Measurements from ENCODE around the gene CD84.
"Not testable (repeated sequence)": the region's sequence is repeated elsewhere in the genome, so short reads cannot be mapped to it uniquely, and the experiment has no call there.

The CD84 gene

GRCh38 chr1:160567858-160568682 is 11.2 kb downstream of the CD84 start:
- no peak for DNase-seq

- DNase-seq = no peak
Observed at GRCh38 chr1:160567341-160567740, 12.0 kb downstream of the CD84 start.

GRCh38 chr1:160565564-160565963 is 13.7 kb downstream of the CD84 start:
- no peak for DNase-seq

- not testable (repeated sequence) for DNase-seq
Observed at GRCh38 chr1:160563230-160563629, 16.1 kb downstream of the CD84 start.

- not testable (repeated sequence) for DNase-seq
Observed at GRCh38 chr1:160562745-160563144, 16.6 kb downstream of the CD84 start.

GRCh38 chr1:160560806-160561205 is 18.5 kb downstream of the CD84 start:
- DNase-seq = no peak

GRCh38 chr1:160560045-160560705 is 19.1 kb downstream of the CD84 start:
- no peak for DNase-seq

GRCh38 chr1:160559437-160559836 is 19.9 kb downstream of the CD84 start:
- DNase-seq = not testable (repeated sequence)

- DNase-seq = no peak
Observed at GRCh38 chr1:160558660-160559380, 20.5 kb downstream of the CD84 start.

- DNase-seq = no peak
Observed at GRCh38 chr1:160553778-160554177, 25.5 kb downstream of the CD84 start.

GRCh38 chr1:160552425-160552824 is 26.9 kb downstream of the CD84 start:
- DNase-seq = no peak

- no peak for DNase-seq
Observed at GRCh38 chr1:160550572-160551034, 28.7 kb downstream of the CD84 start.

GRCh38 chr1:160549665-160550006 is 29.7 kb downstream of the CD84 start:
- no peak for DNase-seq

- peak; percentile 20 for DNase-seq
Observed at GRCh38 chr1:160548960-160549664, 30.2 kb downstream of the CD84 start.

GRCh38 chr1:160548183-160548582 is 31.1 kb downstream of the CD84 start:
- no peak for DNase-seq

GRCh38 chr1:160547422-160547821 is 31.9 kb downstream of the CD84 start:
- DNase-seq = no peak

GRCh38 chr1:160546942-160547341 is 32.4 kb downstream of the CD84 start:
- no peak for DNase-seq

- no peak for DNase-seq
Observed at GRCh38 chr1:160544647-160545046, 34.6 kb downstream of the CD84 start.

- no peak for DNase-seq
Observed at GRCh38 chr1:160542303-160542945, 36.9 kb downstream of the CD84 start.

- no peak for DNase-seq
Observed at GRCh38 chr1:160541622-160542302, 37.5 kb downstream of the CD84 start.

- no peak for DNase-seq
Observed at GRCh38 chr1:160540859-160541233, 38.5 kb downstream of the CD84 start.
